ENCODE measurements around the gene ENTREP3. TPM values are rescaled to one million over a fixed set of nuclear protein-coding genes. Genes with fewer than 3 reads are reported as not detected.

The ENTREP3 gene
- polyA plus RNA-seq, 4 donors: 20.0 to 32.8 (median 24.2) TPM

DNA sequence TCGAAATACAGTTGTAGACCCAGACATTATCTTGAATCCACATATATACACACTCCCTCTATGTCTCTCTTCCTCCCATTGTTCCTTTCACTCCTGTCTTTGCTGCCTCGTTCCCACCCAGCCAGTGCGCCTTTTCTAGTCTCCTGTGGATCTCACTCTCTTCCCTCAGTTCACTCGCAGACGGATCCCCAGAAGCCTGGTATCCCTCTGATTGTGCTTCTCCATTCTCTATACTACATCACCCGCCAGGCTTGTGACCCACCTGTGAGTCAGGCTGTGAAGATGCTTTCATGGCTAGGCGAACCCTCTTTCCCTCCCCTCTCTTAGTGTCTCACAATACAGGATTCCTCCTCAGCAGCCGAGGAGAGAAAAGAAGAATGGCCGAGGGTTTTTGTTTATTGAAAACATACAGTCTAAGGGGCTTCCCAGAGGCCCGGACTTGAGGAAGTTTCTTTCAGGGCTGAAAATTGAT is 23.4 kb upstream of the ENTREP3 start:
- no peak for DNase-seq (ENCODE audit: low read depth in 4 of 4, low spot score in 3 of 4)

DNA sequence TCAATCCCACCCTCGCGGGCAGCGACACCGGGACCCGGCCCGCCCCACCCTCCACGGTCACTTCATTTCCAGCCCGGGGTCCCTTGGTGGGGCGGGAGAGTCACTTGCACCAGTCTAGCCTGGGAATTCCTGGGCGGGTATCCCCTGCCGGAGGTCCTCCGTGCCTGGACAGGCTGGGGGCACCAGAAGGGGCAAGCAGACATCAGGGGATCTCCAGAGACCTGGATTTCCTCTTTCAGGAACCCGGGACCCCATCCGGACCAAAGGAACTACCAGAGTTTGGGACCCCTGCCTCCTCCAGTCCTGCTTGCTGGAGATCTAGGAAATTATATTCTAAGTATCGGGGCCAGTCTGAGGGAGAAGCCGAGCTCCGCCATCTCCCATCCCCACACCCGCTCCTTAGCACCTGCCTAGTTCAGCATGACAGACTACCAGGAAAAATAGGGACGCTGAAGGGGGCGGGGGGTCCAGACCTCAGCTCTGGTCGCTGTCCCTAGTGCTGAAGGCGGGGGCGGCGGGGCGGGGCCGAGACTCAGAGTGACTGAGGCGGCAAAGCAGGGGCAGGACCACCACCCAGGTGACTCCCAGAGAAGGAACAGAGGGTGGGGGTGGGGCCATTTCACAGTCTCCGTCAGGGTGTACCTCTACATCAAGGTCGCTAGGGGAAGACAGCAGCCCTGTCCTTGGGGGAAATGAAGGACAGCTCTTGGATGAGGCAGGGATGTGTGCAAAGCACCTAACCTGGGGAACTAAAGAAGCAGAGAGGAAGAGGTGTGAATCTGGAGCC is 22.8 kb upstream of the ENTREP3 start:
- DNase-seq (ENCODE audit: low read depth in 4 of 4, low spot score in 3 of 4): peak in 1 of 4 donors; percentile 50

GRCh38 chr1:155277070-155277901 is 22.0 kb upstream of the ENTREP3 start, which contains the start of gene HCN3:
Gene HCN3, plus strand, starts transcription at chr1:155277463. Its CDS starts 128 bp downstream, at chr1:155277591.
- DNase-seq (ENCODE audit: low read depth in 4 of 4, low spot score in 3 of 4): peak; percentile 90 to 96 (median 94)

DNA sequence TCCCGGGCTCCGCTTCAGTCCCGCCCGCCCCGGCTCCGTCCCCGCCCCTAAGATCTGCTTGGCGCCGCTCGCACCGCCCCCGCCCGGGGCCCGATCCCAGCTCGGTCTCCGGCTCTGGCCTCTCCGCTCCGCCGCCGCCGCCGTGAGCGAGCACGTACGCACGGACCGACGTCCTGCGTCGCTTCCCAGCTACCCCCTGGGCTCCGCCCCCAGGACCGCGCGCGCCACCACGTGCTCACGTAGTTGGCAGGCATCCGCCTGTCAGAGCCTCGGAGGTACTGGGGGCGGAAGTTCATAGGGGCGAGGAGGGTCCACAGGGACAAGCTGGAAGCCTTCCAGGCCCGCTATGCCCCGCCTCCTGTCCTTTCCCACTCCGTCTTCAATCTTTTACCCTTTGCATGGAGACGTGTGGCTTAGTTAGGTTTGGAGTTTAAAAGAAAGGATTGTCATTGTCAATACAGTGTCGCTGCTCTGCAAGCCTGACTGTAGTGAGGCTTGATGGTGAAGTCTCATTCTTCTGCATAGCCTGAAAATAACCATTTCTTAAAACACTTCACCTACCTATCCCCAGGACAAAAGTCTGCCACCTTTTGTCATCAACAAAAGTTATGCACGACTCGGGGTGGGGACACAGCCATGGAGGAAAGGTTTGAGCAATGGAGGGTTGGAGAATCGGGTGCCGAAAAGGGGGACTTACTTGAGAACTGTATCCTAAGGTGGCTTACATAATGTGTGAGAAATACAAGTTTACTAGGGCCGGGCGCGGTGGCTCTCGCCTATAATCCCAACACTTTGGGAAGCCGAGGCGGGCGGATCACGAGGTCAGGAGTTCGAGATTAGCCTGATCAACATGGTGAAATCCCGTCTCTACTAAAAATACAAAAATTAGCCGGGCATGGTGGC is 18.3 kb upstream of the ENTREP3 start, which contains the start of gene CLK2:
Gene CLK2, minus strand, starts transcription at position 162 of the 903 bp plus-strand sequence. CDS start 2,527 bp downstream, outside the sequence.
- peak; percentile 84 to 90 (median 87) for DNase-seq (ENCODE audit: low read depth in 4 of 4, low spot score in 3 of 4)

- no peak for DNase-seq (ENCODE audit: low read depth in 4 of 4, low spot score in 3 of 4)
Observed at GRCh38 chr1:155272466-155273342, 17.4 kb upstream of the ENTREP3 start.

- no peak for DNase-seq (ENCODE audit: low read depth in 4 of 4, low spot score in 3 of 4)
Observed at GRCh38 chr1:155269381-155269780, 14.1 kb upstream of the ENTREP3 start.

GRCh38 chr1:155268630-155269029 is 13.3 kb upstream of the ENTREP3 start:
- DNase-seq (ENCODE audit: low read depth in 4 of 4, low spot score in 3 of 4): no peak

- no peak for DNase-seq (ENCODE audit: low read depth in 4 of 4, low spot score in 3 of 4)
Observed at GRCh38 chr1:155267373-155267772, 12.1 kb upstream of the ENTREP3 start.

DNA sequence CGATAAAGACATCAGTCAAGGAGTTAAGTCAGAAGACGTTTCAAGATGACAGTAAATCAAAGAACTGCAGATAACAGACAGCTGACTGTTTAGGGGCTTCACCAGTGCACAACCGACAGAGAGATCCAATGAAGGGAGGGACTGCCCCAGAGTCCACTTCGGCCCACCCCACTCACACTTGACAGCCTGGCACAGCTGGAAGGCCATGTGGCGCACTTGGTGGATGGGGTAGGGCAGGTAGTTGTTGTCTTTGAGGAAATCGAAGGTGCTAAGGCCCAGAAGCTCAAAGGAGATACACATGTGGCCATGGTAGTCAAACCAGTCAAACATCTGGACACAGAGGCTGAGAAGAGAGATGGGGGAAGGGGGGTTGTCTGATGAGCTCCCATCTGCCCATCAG is 11.3 kb upstream of the ENTREP3 start:
- no peak for DNase-seq (ENCODE audit: low read depth in 4 of 4, low spot score in 3 of 4)

GRCh38 chr1:155263067-155263466 is 7.8 kb upstream of the ENTREP3 start:
- no peak for DNase-seq (ENCODE audit: low read depth in 4 of 4, low spot score in 3 of 4)

DNA sequence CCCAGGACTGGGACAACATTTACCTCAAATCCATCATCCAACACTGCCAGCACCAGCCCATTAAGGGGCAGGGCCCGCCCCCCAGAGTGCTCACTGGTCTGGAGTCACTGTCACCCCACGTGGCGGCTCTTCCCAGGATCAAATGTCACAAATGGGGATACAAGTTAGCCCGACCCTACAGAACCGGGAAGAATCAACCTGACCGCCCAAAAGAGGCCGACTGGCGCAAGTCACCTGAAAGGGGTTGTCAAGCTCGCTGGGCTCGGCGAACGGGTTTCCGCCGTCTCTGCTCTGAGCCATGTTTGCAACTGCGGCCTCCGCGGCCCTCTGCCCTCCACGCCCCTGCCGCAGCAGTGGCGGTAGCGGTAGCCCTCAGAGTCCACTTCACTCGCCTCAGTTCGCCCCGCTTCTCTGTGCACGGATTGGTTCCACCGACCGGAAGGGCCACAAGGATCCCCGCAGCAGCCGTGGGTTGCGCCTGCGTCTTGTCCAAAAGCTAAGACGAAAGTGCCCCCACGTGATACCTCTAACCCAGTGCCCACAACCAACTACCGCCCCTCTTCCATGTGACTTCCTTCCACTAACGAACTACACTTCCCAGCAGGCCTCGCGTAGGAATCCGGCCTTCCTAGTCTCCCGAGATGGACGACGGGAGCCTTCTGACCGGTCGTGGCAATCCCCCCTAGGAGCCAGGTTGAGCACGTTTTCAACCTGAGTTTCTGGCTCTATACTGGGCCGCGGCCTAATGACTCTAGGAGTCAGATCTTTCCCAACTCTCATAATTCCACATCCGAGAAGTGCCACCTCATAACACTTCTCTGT is 6.8 kb upstream of the ENTREP3 start, which contains the start of gene SCAMP3:
Gene SCAMP3, minus strand, starts transcription at position 509 of the 822 bp plus-strand sequence. Its CDS starts 209 bp downstream, at position 300.
- peak; percentile 92 to 98 (median 94) for DNase-seq (ENCODE audit: low read depth in 4 of 4, low spot score in 3 of 4)

GRCh38 chr1:155261493-155261851 is 6.2 kb upstream of the ENTREP3 start:
- no peak for DNase-seq (ENCODE audit: low read depth in 4 of 4, low spot score in 3 of 4)

- DNase-seq (ENCODE audit: low read depth in 4 of 4, low spot score in 3 of 4): no peak
Observed at GRCh38 chr1:155260276-155260675, 5.0 kb upstream of the ENTREP3 start.

DNA sequence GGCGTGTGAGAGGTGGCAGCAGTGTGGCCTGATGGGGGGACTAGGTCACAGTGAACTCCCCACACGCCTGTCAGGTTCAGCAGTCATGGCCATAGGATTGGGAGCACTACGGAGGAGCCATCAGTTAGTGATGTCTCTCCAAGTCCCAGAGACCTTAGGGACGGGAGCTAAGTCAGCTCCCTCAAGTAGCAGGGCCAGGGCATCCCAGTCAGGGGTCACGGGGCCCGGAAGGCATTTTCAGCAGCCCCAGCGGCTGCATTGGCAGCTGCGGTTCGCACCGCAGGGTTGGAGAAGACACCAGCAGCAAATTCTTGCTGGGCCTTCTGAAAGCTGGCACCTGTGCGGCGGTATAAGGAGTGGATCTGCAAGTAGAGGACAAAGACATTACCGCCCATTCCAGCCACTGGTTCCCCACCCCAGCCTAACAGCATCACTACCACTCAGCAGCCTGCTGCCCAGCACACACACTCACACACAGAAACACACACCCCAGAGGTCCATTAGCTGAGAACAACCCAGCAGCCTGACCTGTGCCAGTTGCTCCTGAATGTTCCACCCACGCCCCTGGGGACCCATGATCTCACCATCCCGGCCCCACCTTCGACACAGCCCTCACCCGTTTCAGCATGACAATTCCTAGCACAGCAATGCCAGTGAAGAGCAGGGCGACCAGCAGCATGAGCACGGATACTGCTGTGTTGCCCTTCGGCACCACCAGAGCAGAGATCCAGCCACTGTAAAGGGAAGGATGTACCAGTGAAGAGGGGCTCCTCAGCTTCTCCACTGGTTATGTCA is 972 bp upstream of the ENTREP3 start:
- no peak for DNase-seq (ENCODE audit: low read depth in 4 of 4, low spot score in 3 of 4)

DNA sequence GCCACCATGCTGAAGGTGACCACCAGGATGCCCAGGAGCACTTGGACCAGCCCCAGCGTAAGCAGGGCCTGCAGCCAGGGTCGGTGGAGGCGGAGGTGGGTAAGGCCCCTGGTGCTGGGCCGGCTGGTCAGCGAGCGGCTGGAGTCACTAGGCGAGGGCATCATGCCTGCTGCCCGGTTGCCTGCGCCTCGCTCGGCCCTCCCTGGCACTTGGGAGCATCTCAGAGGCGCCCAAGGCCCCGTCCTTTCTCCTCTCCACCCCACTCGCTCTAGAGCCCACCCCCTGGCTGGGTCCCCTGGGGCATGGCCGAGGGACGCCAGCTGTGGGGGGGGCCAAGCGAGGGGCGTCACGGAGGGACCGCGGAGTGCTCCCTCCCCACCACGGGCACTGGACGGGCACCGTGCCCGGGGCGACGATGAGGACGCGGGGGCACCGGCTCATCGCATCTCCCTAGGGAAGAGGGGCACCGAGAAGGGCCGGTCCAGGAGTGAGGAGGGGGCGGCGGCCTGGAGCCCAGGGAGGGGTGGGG is 505 bp downstream of the ENTREP3 start:
- no peak for DNase-seq (ENCODE audit: low read depth in 4 of 4, low spot score in 3 of 4)

DNA sequence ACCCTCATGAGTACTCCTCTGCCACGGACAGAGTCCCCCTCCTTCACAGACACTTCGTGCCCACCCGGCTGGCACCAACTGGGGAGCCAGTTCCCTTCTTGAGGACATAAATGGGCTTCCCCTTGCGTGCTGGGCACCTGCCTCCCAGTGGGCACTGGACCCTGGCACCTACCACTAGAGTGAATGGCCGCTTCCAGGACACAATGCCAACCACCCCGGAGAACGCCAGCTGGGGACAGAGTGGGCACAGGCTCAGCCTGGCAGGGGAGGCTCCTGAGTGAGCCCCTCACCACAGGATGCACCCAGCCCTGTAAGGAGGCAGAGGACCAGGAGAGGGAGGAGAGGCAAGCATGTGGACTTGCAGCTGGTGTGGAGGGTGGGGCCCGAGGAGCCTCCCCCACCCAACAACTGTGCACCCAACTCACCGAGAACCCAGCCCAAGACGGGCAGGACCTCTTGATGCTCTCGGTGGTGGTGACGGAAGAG is 1.0 kb downstream of the ENTREP3 start:
- no peak for DNase-seq (ENCODE audit: low read depth in 4 of 4, low spot score in 3 of 4)

- DNase-seq (ENCODE audit: low read depth in 4 of 4, low spot score in 3 of 4): no peak
Observed at GRCh38 chr1:155253797-155254196, 1.5 kb downstream of the ENTREP3 start.

Data from left renal pelvis (tissue), 4 donors.